SK-N-SH (cell line): Measurements from ENCODE around the gene TP53BP1. TPM values are rescaled to one million over a fixed set of nuclear protein-coding genes. Genes with fewer than 3 reads are reported as not detected.

Experiments used
- CTCF ChIA-PET: fragments of 300-600, 350-600 bp; formaldehyde crosslinking; extraction: SDS; loops from one replicate; lab custom pipeline; 2021; lab: Yijun Ruan, JAX
- POLR2A ChIA-PET: fragments of 350-600 bp; sonication (Branson Sonifier 250); formaldehyde crosslinking; extraction: SDS; loops from one replicate; lab custom pipeline; 2020; ENCODE audit warnings: antibody characterized with exemption, inconsistent platforms; lab: Yijun Ruan, JAX
- DNase-seq: peaks from one replicate; pipeline ENCODE4 v3.0.0; 2012
- H2AFZ ChIP-seq: fragments of 200-600 bp; sonication (generic); 2 replicates; pipeline ENCODE4 v1.8.1; 2016; ENCODE audit warnings: antibody characterized with exemption, mild to moderate bottlenecking, low read depth
- H3F3A ChIP-seq: fragments of 200-600 bp; sonication (generic); replicated peaks from 2 replicates; pipeline ENCODE3; 2016; ENCODE audit warnings: antibody characterized with exemption, mild to moderate bottlenecking; ENCODE audit not compliant: insufficient read depth
- H3K27ac ChIP-seq, 2 experiments: fragments of 200-500 bp in 1 of 2; fragments of 200-600 bp in 1 of 2; sonication (Bioruptor generic) in 1 of 2; sonication (generic), shearing (Covaris generic) in 1 of 2; 2 replicates each; pipeline versions ENCODE4 v1.5.1 to v1.6.1; 2014 to 2016; ENCODE audit warnings: low read depth in 2 of 2, inconsistent platforms in 1 of 2, low read length in 1 of 2, mild to moderate bottlenecking in 1 of 2, mixed read lengths in 1 of 2
- H3K27me3 ChIP-seq: fragments of 200-600 bp; sonication (generic), shearing (Covaris generic); 2 replicates; pipeline ENCODE4 v1.6.1; 2016; ENCODE audit warnings: mixed run types; ENCODE audit not compliant: insufficient read depth
- H3K36me3 ChIP-seq, 2 experiments: fragments of 200-500 bp in 1 of 2; fragments of 200-600 bp in 1 of 2; sonication (Bioruptor generic) in 1 of 2; sonication (generic) in 1 of 2; replicated peaks in 1 of 2; 2 replicates each; pipeline versions ENCODE3 to v1.5.1; 2014 to 2016; ENCODE audit warnings: low read length in 1 of 2, mild to moderate bottlenecking in 1 of 2; ENCODE audit not compliant: insufficient read depth in 2 of 2, control insufficient read depth in 1 of 2
- H3K4me1 ChIP-seq, 2 experiments: fragments of 200-500 bp in 1 of 2; fragments of 200-600 bp in 1 of 2; sonication (Bioruptor generic) in 1 of 2; sonication (generic), shearing (Covaris generic) in 1 of 2; 2 replicates each; pipeline versions ENCODE4 v1.5.1 to v1.6.1; 2014 to 2016; ENCODE audit warnings: low read depth in 1 of 2, low read length in 1 of 2, mixed run types in 1 of 2; ENCODE audit not compliant: insufficient read depth in 2 of 2, control insufficient read depth in 1 of 2
- H3K4me2 ChIP-seq: fragments of 200-600 bp; sonication (generic), shearing (Covaris generic); 2 replicates; pipeline ENCODE4 v1.6.1; 2017; ENCODE audit warnings: mixed run types
- H3K4me3 ChIP-seq, 2 experiments: fragments of 200-500 bp in 1 of 2; fragments of 200-600 bp in 1 of 2; sonication (Bioruptor generic) in 1 of 2; sonication (generic), shearing (Covaris generic) in 1 of 2; 2 replicates each; pipeline versions ENCODE4 v1.5.1 to v1.8.1; 2014 to 2016; ENCODE audit warnings: low read depth in 2 of 2, inconsistent platforms in 1 of 2, low read length in 1 of 2, mild to moderate bottlenecking in 1 of 2, mixed read lengths in 1 of 2, moderate library complexity in 1 of 2
- H3K79me2 ChIP-seq: fragments of 200-600 bp; sonication (generic); 2 replicates; pipeline ENCODE4 v1.8.1; 2017; ENCODE audit warnings: mild to moderate bottlenecking; ENCODE audit not compliant: insufficient read depth
- H3K9ac ChIP-seq: fragments of 200-600 bp; sonication (generic); 2 replicates; pipeline ENCODE4 v1.6.1; 2017; ENCODE audit warnings: mixed run types
- H3K9me2 ChIP-seq: fragments of 200-600 bp; sonication (generic); 2 replicates; pipeline ENCODE4 v1.6.1; 2017; ENCODE audit warnings: mixed run types
- H3K9me3 ChIP-seq: fragments of 200-600 bp; sonication (generic); 2 replicates; pipeline ENCODE4 v1.6.1; 2017; ENCODE audit warnings: mixed run types, mild to moderate bottlenecking, moderate library complexity
- H4K20me1 ChIP-seq: fragments of 200-600 bp; sonication (generic); 2 replicates; pipeline ENCODE4 v1.6.1; 2017; ENCODE audit warnings: mild to moderate bottlenecking, mixed run types; ENCODE audit not compliant: insufficient read depth
- CTCF ChIP-seq: fragments of 200-600 bp; sonication (generic); IDR thresholded peaks from 2 replicates; pipeline ENCODE4 v1.6.1; 2017; ENCODE audit warnings: antibody characterized with exemption, mild to moderate bottlenecking, moderate library complexity
- ELF1 ChIP-seq: IDR thresholded peaks from 2 replicates; pipeline ENCODE4 v1.4.0; 2012
- EP300 ChIP-seq, 2 experiments: IDR thresholded peaks; 2 replicates each; pipeline versions ENCODE4 v1.4.0 to v1.6.1; 2012; ENCODE audit warnings: borderline replicate concordance in 1 of 2, low read depth in 1 of 2, low read length in 1 of 2
- EZH2phosphoT487 ChIP-seq: fragments of 200-600 bp; sonication (generic); IDR thresholded peaks from 2 replicates; pipeline ENCODE4 v1.6.1; 2017; ENCODE audit warnings: low read depth, mixed run types, mild to moderate bottlenecking, antibody characterized with exemption, moderate library complexity, borderline replicate concordance
- FOSL2 ChIP-seq: IDR thresholded peaks from 2 replicates; pipeline ENCODE4 v1.4.0; 2012; ENCODE audit warnings: low read depth, mild to moderate bottlenecking, moderate library complexity, borderline replicate concordance
- IRF3 ChIP-seq: fragments of 150-350 bp; IDR thresholded peaks from 2 replicates; pipeline ENCODE4 v1.6.1; 2016; ENCODE audit warnings: mild to moderate bottlenecking, low read depth, low read length
- MEF2A ChIP-seq: IDR thresholded peaks from 2 replicates; pipeline ENCODE4 v1.4.0; 2012; ENCODE audit warnings: low read depth, borderline replicate concordance
- MXI1 ChIP-seq: IDR thresholded peaks from 2 replicates; pipeline ENCODE4 v1.6.1; 2012; ENCODE audit warnings: mild to moderate bottlenecking, low read depth, low read length, improper control_type of control experiment
- NRF1 ChIP-seq: IDR thresholded peaks from 2 replicates; pipeline ENCODE4 v1.6.1; 2012; ENCODE audit warnings: low read depth, mild to moderate bottlenecking, low read length
- RCOR1 ChIP-seq: fragments of 150-350 bp; IDR thresholded peaks from 2 replicates; pipeline ENCODE4 v1.6.1; 2017; ENCODE audit warnings: antibody characterized with exemption, low read length
- SMC3 ChIP-seq: IDR thresholded peaks from 2 replicates; pipeline ENCODE4 v1.6.1; 2012; ENCODE audit warnings: low read depth, low read length, improper control_type of control experiment
- TAF1 ChIP-seq: IDR thresholded peaks from 2 replicates; pipeline ENCODE4 v1.6.1; 2012; ENCODE audit warnings: low read depth, mild to moderate bottlenecking, low read length, moderate library complexity, borderline replicate concordance
- TEAD4 ChIP-seq: IDR thresholded peaks from 2 replicates; pipeline ENCODE4 v1.4.0; 2012; ENCODE audit warnings: mild to moderate bottlenecking, borderline replicate concordance; ENCODE audit not compliant: insufficient read depth
- YY1 ChIP-seq: IDR thresholded peaks from 2 replicates; pipeline ENCODE4 v1.4.0; 2012; ENCODE audit warnings: low read depth, mild to moderate bottlenecking
- WGBS: methylation state at CpG from one replicate; pipeline ENCODE4 v1.1.6; 2017; ENCODE audit warnings: low lambda C conversion rate; 5-methylcytosine and 5-hydroxymethylcytosine counted together
- polyA plus RNA-seq, 3 experiments: library from polyadenylated mRNA; depleted of rRNA; stranded (reverse); fragments of >200 nt; gene quantifications; 2 replicates each; pipeline ENCODE4 v1.2.3, GENCODE V29; 2012
- TF ChIP-seq, protein P1 (sequence below): IDR thresholded peaks from 2 replicates; pipeline ENCODE4; 2012
- TF ChIP-seq, protein P2 (sequence below): IDR thresholded peaks from 2 replicates; pipeline ENCODE4 v1.4.0; 2012; ENCODE audit warnings: low read depth, borderline replicate concordance

TP53BP1 gene
- polyA plus RNA-seq, 1 of the 3 experiments (the other 2 are of a cell fraction) = 27.1 TPM

DNA sequence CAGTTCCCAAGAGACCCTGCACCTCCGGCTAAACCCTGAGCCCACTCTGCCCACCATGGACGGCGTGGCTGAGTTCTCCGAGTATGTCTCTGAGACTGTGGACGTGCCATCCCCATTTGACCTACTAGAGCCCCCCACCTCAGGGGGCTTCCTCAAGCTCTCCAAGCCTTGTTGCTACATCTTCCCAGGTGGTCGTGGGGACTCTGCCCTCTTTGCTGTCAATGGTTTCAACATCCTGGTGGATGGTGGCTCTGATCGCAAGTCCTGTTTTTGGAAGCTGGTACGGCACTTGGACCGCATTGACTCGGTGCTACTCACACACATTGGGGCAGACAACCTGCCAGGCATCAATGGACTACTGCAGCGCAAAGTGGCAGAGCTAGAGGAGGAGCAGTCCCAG, 28.5 kb upstream of the TP53BP1 start (continued):
- TF ChIP-seq, protein P1, sequence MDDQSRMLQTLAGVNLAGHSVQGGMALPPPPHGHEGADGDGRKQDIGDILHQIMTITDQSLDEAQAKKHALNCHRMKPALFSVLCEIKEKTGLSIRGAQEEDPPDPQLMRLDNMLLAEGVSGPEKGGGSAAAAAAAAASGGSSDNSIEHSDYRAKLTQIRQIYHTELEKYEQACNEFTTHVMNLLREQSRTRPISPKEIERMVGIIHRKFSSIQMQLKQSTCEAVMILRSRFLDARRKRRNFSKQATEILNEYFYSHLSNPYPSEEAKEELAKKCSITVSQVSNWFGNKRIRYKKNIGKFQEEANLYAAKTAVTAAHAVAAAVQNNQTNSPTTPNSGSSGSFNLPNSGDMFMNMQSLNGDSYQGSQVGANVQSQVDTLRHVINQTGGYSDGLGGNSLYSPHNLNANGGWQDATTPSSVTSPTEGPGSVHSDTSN = no peak
- TF ChIP-seq RCOR1 = no peak
- TF ChIP-seq, protein P2, sequence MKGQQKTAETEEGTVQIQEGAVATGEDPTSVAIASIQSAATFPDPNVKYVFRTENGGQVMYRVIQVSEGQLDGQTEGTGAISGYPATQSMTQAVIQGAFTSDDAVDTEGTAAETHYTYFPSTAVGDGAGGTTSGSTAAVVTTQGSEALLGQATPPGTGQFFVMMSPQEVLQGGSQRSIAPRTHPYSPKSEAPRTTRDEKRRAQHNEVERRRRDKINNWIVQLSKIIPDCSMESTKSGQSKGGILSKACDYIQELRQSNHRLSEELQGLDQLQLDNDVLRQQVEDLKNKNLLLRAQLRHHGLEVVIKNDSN = no peak
- no peak for TF ChIP-seq EZH2phosphoT487
- no peak for TF ChIP-seq FOSL2
- TF ChIP-seq CTCF = no peak
- TF ChIP-seq SMC3 = no peak
- no peak for TF ChIP-seq IRF3
- no peak for TF ChIP-seq MXI1

- no peak overlapping the region for H3K9ac ChIP-seq
- H3K36me3 ChIP-seq = peaks cover 13 to 44% of the 10 kb centered on the region in 2 experiments
- no peaks in the 10 kb centered on the region for H3K27me3 ChIP-seq
- ChIA-PET CTCF (interaction anchor here (1.5 kb wide), 1 partner anchor 144 kb away, joined by 3 read pairs; no protein-coding TSS in a partner anchor), POLR2A (no interaction called here)
- WGBS = 91% methylated on average over 2 of the region's 2 CpGs
- no peak for DNase-seq
- peaks cover 19 to 33% of the 10 kb centered on the region in 2 experiments for H3K4me1 ChIP-seq
- H4K20me1 ChIP-seq = no peaks in the 10 kb centered on the region
- 0 out of 2 replicates have a peak, but pooled peaks cover 7% of the 10 kb centered on the region for H3K79me2 ChIP-seq
- H3K9me3 ChIP-seq = no peaks in the 10 kb centered on the region
- no peak overlapping the region for H2AFZ ChIP-seq
- no peaks in the 10 kb centered on the region for H3F3A ChIP-seq
- H3K27ac ChIP-seq = no peak overlapping the region
- no peaks in the 10 kb centered on the region for H3K9me2 ChIP-seq
- H3K4me3 ChIP-seq = no peak overlapping the region
- TF ChIP-seq EP300 (IDR thresholded peaks at IDR 0.05; ENCODE audit: borderline replicate concordance in 1 of 2, low read depth in 1 of 2, low read length in 1 of 2) (no peak), MEF2A (no peak), RCOR1 (no peak), TAF1 (no peak), YY1 (no peak), CTCF (no peak), IRF3 (no peak), ELF1 (no peak), TEAD4 (no peak), NRF1 (no peak)
- TF ChIP-seq, all 33 proteins: peak for 0
- no peak overlapping the region for H3K4me2 ChIP-seq
Measured at GRCh38 chr15:43520138-43520537, 27.2 kb upstream of the TP53BP1 start.
